GM18870 (cell line): Measurements from ENCODE around the gene KRT80.

Experiments
- ATAC-seq: cut with Tn5 transposase; IDR thresholded peaks from one replicate; pipeline ENCODE4 v1.9.1; 2021; ENCODE audit warnings: moderate library complexity; ENCODE audit not compliant: unreplicated experiment

The KRT80 gene

DNA sequence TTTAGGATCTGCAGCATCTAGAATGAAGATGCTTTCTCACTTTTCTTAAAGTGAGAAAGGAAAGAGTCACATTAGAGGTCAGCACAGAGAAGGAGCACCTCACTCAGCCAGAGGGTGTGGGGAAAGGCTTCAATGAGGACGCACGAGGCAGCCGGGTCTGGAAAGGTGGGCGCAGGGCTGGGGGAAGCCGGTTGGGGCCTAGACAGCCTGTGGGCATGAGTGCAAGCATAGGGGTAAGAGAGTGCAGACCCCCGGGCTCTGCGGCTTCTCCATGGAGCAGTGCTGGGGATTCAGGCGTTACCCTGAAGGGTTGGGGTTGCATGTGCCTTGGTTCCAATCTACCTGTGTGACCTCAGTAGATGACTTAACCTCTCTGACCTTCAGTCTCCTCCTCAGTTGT lies 49.9 kb downstream of the KRT80 start:
- no peak for ATAC-seq

DNA sequence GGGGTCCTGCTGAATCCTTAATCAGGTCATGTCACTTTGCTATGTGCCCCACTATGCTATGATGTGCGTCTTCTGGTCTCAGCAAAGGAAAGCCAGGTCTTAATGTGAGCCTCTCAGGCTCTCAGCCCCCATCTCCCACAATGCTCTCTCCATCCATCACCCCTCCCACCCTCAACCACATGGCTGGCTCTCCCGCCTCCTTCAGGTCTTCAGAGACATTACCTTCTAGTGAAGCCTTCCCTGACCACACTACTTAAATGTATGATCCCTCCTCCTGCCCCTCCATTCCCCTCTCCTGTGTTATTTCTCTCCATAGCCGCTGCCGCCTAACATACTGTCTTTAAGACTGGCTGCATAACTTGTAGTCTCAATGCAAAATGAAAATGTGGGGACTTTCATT lies 50.5 kb downstream of the KRT80 start:
- no peak for ATAC-seq

DNA sequence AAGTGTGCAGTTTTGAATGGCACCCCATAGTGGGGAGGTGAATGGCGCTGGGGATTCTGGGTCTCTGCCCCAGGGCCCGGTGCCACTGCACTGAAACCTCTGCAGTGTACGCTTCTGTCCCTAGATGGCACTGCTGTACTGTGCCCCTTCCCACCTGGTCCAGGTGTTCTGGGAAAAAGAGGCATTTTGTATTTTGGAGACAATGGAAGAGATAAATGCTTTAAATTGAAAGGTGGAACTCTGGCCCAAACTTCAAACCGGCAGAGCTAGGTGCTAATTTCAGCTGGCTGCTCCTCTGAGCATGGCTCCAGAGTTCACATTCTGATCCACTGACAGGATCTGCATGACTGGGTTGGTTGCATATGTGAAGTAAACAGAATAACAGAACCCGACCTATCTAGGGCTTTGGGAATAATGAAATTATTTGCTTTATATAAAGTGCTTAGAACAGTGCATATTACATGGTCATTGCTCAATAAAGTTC lies 52.2 kb downstream of the KRT80 start:
- ATAC-seq: no peak

DNA sequence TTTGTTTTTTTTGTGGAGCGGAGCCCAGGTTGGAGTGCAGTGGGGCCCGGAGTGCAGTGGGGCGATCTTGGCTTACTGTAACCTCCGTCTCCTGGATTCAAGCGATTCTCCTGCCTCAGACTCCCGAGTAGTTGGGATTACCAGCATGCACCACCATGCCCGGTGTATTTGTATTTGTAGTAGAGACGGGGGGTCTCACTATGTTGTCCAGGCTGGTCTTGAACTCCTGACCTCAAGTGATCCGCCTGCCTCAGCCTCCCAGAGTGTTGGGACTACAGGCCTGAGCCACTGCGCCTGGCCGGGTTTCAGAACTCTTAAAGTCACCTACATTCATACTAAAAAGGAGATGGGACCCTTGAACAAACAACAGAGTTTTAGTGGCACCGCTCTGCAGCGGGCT lies 52.7 kb downstream of the KRT80 start:
- no peak for ATAC-seq

DNA sequence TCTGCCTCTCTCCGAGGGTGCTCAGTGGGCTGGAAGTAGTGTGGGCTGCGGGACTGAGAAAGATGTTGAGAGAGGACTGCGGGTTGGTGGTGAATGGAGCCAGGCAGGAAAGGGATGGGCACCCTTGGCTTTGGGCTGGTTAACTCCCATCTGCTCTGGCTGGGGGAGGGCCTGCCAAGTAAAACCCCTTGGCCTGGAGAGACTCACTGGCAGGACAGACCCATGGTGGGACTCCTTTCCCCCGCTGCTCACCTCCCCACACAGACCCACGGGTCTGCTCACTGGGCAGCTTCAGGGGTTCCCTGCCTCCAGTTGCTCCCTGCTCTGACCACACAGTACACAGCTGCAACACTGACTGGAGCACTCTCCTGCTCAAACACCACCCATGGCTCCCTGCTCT lies 54.1 kb downstream of the KRT80 start:
- ATAC-seq: no peak

DNA sequence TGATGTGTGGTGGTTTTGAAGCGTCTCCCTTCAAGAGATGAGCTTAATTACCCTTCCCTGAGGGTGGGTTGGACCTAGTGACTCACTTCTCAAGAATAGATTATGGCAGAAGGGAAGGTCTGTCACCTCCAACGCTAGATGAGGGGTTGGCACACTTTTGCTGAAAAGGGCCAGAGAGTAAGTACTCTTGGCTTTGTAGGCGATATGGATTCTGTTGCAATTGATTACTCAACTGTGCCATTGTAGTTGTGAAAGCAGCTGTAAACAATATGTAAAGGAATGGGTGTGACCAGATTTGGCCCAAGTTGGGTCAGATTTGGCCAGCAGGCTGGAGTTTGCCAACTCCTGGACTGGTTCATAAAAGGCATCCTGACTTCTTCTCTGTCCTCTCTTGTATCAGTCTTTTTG lies 59.1 kb downstream of the KRT80 start:
- ATAC-seq: no peak

DNA sequence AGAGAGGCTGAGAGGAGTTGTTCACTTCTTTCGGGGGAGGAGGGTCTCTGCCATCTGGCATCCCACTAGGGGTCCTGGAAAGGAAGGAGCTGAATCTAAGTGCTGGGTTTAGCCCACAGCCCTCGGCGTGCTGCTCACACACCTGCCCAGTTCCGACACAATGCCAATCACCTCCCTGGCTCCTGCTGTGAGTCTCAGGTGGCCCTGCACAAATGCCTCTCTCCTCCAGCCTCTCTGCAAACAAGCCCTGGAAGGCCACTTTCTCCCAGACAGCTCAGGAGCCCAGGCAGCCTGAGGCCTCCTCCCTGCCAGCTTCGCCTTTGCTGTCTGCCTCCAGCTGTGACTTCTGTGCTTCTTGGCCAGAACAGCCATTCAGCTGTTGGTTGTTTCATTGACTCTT lies 61.1 kb downstream of the KRT80 start:
- ATAC-seq: no peak

DNA sequence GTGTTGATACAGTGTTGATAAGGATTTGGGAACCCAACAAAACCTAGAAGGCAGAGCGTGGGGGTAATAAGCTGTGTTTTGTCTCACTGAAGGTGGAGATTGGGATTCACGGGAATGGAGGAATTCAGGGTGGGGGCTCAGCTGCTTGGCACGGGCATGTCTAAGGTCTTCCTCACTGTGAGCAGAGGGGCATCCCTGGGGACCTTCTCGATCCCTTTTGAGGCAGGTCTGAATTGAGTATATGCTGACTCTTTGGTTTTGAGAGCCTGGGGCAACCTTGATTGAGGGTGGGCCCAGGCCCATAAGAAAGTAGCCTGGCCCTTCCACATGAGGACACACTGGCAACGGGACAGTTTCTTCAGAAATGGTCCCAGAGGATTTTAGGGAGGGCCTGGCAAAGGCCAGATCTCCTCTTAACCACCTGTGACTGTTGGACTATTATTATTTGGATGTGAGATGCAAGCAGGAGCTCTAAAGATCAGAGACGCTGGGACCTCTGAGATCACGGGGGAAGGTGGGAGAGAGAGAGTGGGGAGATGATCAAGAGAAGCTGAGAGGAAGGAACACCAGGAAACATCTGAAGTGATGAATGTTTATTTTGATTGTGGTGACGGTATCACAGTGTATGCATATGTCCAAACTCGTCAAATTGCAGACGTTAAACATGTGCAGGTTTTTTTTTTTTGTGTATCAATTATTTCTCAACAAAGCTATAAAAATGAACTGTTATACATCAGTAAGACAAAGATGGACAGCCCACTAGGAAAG lies 63.9 kb downstream of the KRT80 start:
- ATAC-seq: no peak

DNA sequence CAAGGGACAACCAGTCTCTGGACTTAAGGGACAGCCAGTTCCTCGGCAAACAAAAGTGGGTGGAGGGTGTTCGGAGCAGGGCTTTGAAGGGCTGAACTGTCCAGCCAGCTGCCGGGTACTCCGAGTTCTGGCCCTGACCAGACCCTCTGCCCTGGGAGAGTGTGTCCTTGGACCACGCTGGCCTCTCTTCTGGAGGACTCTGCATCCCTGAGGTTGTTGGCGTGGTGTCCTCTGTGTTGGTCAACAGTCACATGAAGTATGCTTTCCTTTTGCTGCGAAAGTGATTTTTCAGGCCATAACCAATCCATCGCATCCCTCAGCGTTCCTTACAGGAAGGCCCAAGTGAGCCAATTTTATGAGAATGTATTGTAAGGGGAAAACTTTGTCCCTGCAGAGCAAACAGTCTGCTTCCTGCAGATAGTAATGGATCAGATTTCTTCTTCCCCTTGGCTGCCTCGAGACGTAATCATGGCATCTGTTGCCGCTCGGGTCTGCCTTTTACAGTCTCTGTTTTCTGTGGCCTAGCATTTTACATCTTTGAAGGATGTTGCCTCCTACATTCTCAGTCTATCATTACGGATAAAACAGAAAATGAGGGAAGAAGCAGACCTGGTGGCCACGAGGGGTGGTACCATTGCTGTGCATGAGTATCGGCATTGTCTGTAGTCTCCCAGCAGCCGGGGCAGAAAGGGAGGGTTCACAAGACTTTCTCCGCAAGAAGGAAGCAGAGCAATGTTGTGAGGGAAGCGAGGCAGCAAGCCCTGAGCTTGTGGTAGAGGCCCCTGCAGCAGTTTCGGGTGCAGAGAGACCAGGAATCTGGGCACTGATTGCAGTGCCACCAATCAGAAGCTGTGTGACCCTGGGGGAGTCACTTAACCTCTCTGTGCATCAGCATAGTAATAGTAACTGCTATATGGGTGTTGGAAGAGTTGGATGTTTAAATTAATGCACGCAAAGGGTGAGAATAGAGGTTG lies 64.9 kb downstream of the KRT80 start:
- ATAC-seq: no peak

DNA sequence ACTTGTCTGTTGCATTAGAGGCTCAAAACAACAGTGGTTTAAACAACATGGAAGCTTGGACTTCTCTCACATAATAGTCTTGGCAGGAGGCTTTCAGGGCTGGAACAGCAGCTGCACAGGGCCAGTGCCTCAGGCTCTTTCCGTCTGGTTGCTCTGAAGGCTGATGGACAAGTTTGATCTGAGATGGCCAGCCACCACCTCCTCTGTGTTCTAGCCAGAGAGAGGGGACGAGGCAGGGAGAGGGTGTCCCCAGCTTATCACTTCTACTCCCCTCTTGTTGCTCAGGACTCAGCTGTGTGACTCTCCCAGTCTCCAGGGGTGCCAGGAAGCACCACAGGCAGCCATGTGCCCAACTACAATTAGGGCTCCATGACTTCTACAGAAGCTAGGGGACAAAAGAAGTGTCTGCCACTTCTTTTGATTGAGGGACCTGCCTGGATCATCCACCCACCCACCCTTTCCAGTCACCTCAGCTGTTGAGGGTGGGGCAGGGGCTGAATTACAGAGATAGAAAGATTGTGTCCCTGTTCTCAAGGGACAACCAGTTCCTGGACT lies 65.7 kb downstream of the KRT80 start:
- ATAC-seq: no peak

DNA sequence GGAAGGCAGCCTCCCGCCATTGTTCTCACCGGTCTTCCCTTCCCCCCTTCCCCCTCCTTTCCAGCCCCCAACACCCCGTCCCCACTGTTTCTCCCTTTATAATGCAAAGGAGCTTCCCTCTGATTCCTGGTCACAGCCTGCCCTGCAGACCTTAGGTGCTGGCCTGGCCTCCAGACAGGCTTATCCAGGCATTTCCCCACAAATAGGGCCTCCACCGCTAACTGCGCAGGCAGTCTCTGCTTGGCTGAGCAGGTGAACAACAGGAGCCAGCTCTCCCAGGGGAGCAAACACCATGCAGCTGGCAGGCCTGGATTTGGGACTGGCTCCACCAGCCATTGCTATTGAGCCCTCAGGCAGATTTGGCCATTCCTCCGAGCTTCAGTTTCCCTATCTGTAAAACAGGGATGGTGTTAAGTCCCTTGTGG lies 66.3 kb downstream of the KRT80 start:
- no peak for ATAC-seq

DNA sequence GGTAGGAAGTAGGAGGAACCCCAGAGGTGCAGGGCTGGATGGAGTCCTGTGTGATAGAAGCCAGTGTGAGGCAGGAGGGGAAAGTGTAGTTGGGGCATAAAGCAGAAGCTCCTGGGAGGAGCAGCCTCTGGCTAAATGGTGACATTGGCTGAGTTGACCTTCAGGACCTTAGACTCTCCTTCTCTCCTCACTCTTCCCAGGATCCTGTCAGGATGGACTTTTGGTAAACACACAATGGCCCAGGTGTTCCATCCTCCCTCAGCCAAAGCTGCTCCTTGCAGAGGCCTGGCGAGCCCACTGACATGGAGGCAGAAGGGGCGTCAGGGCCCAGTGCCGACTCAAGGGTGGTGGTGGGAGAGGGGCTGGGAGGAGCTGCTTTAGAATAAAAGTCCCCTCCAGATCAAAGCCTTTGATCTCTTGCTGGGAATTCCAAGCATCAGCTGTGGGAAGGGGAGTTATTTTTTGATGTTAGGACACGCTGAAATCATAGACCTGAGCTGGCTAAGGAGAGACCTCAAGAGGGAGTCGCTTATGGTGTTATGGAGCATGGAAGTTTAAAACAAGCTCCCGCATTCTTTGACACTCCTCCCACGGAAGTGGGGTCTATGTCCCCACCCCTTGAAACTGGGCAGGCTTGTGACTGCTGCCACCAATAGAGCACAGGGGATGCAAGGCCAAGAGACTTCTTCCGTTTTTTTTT lies 68.2 kb downstream of the KRT80 start:
- no peak for ATAC-seq

DNA sequence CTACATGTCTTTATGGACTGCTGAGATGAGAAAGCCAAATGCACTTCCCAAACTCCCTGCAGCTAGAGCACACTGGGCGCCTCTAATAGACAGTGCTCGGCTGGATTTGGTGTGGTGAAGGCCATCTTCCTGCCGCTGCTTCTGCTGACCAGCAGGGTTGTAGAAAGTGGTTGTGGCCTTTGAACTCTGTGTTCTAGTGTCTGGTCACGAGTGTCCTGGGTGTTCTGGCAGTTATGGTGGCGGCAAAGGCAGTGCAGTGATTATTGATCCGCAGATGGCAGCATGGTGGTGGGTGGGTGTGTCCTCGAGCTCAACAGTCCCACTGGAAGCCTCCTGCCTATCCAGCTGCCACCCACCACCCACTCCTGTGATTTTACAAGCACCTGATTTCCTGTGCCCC lies 68.9 kb downstream of the KRT80 start:
- ATAC-seq: no peak

DNA sequence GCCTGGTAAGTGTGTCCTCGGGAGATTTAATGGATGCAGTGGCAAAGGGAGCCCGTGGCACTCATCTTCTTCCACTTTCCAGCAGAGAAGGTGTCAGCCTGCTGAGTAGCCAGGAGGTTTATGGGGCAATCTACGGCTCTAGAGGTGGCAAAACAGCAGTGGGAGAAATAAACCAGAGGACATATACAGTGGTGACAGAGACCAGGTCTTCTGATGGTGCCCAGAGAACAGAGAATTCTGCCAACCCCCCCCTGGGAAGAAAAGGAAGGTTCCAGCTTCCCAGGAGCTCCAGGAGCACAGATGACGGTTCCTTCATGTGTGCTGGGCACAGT lies 69.3 kb downstream of the KRT80 start:
- no peak for ATAC-seq

DNA sequence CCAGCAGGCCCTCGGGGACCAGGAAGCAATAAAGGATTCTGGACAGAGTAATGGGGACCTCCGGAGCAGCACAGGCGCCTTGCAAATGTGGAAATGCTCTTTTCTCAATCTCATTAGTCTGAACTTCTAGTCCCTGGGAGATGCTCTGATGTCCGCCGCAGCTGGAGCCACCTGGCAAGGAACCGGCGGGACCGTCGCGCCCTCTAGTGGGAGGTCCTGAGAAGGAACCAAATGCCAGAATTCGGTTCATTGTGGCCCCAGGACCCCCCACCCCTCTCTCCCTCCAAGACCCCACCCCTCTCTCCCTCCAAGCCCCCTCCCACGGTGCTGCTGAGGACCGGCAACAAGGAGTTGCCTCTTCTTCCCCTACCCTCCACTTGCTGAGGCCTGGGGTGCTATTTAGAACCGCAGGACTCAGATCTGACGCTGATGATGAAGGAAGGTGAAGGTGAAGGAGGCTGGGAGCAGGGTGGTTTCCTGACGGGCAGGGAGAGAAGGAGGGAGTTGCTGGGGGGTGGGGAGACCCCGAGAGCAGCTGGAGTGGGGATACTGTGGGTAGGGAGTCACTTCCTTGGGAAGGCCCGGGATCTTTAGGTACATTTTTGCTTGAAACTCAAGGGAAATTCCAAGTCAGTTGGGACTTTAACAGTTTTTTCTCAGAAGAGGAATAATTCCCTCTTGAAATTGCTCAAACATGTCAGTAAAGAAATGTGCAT lies 69.8 kb downstream of the KRT80 start:
- no peak for ATAC-seq

DNA sequence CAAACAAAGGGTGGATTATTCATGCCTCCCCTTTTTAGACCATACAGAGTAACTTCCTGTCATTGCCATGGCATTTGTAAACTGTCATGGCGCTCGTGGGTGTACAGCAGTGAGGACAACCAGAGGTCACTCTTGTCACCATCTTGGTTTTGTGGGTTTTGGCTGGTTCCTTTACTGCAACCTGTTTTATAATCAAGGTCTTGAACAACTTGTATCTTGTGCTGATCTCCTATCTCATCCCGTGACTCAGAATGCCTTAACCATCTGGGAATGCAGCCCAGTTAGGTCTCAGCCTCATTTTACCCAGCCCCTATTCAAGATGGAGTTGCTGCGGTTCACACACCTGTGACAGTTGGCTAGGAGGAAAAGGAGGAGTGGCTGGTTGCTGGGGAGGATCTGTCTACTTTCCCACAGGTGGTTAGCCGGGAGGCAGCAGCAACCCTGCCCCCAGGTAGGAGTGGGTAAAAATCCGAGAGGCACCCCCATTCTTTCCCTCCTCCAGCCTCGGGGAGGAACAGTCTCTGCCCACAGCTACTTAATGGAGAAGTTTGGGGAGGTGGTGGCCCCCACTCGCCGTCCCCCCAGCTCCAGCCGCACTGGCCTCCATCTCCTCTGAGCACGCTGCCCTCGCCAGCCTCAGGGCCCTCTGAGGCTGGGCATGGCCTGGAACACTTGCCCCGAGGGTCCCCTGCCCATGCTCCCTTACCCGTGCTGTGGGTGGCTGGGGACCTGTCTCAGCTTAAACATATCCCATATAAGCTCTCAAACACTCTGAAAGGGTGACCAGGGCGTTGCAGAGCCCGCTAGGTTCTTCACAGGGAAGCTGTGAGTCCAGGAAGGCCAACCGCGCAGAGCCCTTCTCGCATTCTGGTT lies 70.6 kb downstream of the KRT80 start:
- no peak for ATAC-seq

DNA sequence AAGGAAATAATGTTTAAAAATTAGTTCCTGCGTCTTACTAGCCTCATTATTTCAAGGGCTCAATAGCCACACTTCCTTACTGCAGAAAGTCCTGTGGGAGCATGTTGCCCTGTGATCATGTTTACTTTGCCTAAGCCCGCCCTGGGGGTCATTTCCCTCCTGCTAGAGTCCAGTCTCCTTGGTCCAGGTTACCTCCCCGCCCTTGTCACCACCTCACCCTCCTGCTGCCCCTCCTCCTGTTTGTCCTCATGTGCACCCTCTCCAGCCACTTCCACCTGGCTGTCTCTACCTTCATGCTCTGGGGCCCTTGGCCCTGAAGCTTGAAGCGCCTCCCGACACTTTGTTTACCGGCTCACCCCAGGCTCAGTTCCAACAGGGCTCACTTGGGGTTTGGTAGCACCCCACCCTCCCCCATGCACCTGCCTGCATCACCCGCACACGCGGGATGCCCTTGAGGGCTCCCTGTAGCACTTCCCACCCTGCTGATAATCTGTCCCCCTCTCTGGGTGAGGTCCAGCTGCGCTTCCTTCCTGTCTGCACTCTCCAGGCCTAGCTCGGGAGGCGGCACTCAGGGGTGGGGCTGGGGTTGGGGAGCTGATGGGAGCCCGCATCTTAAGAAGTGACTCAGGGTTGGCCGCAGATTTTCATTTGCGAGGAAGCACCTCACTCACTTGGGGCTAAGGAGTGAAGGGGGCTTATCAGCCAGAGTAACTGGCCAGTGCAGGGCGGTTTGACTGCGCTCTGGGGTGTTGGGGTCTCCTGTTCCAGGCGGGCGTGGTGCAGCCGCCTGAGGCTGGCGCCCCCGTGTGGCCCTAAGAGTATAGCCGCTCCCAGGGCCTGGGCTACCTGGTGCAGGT lies 72.2 kb downstream of the KRT80 start:
- ATAC-seq: no peak
